Esophagus muscularis mucosa (tissue), 4 donors: ENCODE results near the gene CEMP1.
"Not testable (repeated sequence)": the region's sequence is repeated elsewhere in the genome, so short reads cannot be mapped to it uniquely, and the experiment has no call there.

Source experiments
- CTCF ChIP-seq, 3 experiments: fragments of 200-600 bp in 2 of 3; fragments of 450-650 bp in 1 of 3; sonication (generic) in 2 of 3; IDR thresholded peaks; one replicate each; pipeline ENCODE4 v1.5.1; 2017 to 2019; ENCODE audit warnings: antibody characterized with exemption in 3 of 3, mild to moderate bottlenecking in 2 of 3, moderate library complexity in 1 of 3
- EP300 ChIP-seq: sonication (generic); formaldehyde crosslinking; IDR thresholded peaks from one replicate; pipeline ENCODE4 v1.6.1; 2017; ENCODE audit warnings: antibody characterized with exemption
- POLR2A ChIP-seq: fragments of 450-650 bp; IDR thresholded peaks from one replicate; pipeline ENCODE4 v1.6.1; 2017; ENCODE audit warnings: antibody characterized with exemption, moderate library complexity, mild to moderate bottlenecking, low read depth
- POLR2AphosphoS5 ChIP-seq, 2 donors: sonication (generic); formaldehyde crosslinking; IDR thresholded peaks; one replicate each; pipeline ENCODE4 v1.6.1; 2017; ENCODE audit warnings: antibody characterized with exemption in 2 of 2

GRCh38 chr16:2560131-2560797, 29.1 kb upstream of the CEMP1 start:
- TF ChIP-seq POLR2A; CTCF (IDR thresholded peaks at IDR 0.05); EP300; POLR2AphosphoS5 (IDR thresholded peaks at IDR 0.05): not testable (repeated sequence)
